Measurements from ENCODE around the gene LRRC49. TPM values are rescaled to one million over a fixed set of nuclear protein-coding genes. Genes with fewer than 3 reads are reported as not detected.

Gene LRRC49
- total RNA-seq, 1 donor, result 14.2 TPM

DNA sequence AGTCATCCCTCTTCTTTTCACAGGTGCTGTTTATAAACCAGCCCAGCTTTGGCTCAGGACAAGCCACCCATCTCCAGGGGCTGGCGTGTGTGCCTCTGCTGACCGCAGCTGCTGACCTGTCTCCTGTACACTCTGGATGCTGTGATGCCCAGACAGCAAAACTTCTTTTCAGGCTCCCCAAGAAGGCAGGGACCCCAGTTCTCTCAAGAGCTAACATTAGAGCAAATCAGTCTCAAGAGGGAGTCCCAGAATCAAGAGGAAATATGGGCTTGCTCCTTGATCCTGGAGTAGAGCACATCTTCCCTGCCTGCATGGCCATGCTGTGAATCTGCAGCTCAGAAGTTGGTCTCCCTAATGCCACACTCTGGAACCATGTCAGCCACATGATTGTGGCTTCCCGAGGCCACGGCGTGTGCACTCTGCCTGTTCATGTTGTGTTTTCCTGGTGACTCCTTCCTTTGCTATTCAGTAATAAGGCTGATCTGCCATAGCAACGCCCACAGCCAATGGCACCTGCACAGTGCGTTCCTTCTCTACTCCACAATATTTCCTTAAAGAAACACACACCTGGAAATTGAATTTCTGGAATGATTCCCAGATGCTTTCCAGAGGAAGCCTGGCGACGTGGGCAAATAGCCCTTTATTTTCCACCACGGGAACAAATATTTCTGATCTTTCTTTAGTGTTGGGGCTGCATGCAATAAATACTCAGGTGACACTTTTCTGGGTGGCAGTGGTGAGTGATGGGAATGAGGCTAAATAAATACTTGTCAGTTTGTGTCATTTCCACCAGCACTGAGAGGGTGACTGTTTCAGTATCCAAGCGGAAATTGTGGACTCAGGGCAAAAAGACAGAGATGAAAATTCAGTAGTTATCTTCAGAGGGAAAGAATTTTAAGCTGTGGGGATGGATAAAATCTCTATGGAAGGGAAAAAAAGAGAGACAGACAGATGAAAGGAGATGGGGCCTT, 200.7 kb downstream of the LRRC49 start:
- H3K4me3 ChIP-seq (ENCODE audit: low read depth, low read length), result no peak overlapping the region
- DNase-seq (ENCODE audit: low read depth), result peak; percentile 47
- TF ChIP-seq, protein P1, sequence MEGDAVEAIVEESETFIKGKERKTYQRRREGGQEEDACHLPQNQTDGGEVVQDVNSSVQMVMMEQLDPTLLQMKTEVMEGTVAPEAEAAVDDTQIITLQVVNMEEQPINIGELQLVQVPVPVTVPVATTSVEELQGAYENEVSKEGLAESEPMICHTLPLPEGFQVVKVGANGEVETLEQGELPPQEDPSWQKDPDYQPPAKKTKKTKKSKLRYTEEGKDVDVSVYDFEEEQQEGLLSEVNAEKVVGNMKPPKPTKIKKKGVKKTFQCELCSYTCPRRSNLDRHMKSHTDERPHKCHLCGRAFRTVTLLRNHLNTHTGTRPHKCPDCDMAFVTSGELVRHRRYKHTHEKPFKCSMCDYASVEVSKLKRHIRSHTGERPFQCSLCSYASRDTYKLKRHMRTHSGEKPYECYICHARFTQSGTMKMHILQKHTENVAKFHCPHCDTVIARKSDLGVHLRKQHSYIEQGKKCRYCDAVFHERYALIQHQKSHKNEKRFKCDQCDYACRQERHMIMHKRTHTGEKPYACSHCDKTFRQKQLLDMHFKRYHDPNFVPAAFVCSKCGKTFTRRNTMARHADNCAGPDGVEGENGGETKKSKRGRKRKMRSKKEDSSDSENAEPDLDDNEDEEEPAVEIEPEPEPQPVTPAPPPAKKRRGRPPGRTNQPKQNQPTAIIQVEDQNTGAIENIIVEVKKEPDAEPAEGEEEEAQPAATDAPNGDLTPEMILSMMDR (IDR thresholded peaks at IDR 0.05; ENCODE audit: insufficient read depth, low read depth, low read length), result no peak

DNA sequence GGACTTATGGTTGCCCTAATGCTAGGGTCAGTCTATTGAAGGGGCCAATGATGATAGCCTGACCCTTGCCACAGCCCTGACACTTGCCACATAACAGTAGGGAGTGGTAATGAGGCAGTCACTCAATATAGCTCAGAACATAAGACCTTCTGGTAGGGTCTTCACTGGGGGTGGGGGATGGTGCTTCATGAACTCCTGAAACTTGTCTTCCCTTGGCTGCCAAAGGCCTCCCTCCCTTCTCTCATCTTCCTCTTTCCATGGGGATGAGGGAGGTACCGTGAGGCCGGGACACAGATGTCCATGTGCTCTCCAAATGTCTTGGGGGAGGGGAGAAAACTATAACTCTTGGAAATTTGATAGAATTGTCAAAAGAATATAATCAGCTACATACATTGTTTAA, 201.5 kb downstream of the LRRC49 start:
- H3K4me3 ChIP-seq (ENCODE audit: low read depth, low read length), result no peak overlapping the region
- TF ChIP-seq, protein P1 (IDR thresholded peaks at IDR 0.05; ENCODE audit: insufficient read depth, low read depth, low read length), result no peak
- no peak for DNase-seq (ENCODE audit: low read depth)

DNA sequence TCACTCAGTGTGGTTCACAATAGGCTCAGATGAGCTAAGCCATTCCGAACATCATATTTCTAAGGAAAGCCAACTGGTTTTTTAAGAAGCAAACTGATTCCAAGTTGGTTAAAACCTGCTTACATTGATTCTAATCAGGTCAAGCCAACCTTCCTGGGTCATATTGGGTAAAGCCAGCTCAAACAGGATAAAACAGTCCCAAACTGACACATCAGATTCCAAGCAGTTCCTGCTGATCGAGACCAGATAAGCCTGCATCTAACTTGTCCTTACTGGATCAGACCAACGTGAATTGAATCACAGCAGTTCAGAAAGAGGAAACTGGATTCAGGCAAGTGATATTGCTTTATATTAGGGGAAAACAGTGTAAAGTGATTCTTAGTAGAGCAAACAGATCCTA, 204.1 kb downstream of the LRRC49 start:
- DNase-seq (ENCODE audit: low read depth), result no peak
- no peak overlapping the region for H3K4me3 ChIP-seq (ENCODE audit: low read depth, low read length)
- TF ChIP-seq, protein P1 (IDR thresholded peaks at IDR 0.05; ENCODE audit: insufficient read depth, low read depth, low read length), result no peak

DNA sequence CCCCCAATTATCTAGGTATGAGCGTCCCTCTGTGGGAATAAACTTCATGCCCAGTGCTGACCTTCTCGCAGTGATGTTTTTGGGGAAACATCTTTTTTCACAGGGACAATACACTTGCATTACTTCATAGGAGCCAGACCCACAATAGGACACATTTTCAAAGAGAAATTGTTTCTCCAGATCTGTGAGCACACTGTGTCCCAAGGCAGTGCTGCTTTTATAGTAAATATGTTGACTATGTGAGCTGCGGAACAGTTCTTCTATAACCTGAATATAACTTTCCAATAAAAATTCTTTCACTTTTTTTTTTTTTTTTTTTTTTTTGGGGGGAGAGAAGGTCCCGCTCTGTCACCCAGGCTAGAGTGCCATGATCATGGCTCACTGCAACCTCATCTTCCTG, 205.3 kb downstream of the LRRC49 start:
- TF ChIP-seq, protein P1 (IDR thresholded peaks at IDR 0.05; ENCODE audit: insufficient read depth, low read depth, low read length), result no peak

DNA sequence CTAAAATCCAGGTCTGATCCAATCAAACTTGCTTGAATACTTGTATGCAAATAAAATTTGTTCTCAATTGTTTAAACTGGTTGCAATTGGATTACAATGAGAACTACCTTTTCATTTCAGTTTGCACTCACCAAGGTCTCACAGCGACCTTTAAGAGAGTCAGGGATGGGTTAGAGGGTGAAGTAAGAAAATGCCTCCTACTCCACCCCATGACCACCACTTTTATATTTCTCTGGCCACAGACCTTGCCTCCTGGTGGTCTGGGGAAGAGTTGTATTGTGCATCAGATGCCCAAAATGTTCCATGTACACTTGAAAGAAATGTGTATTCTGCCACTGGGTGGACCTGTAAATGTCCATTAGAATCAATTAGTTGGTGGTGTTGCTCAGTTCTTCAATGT, 206.3 kb downstream of the LRRC49 start:
- no peak overlapping the region for H3K4me3 ChIP-seq (ENCODE audit: low read depth, low read length)
- TF ChIP-seq, protein P1 (IDR thresholded peaks at IDR 0.05; ENCODE audit: insufficient read depth, low read depth, low read length), result no peak
- no peak for DNase-seq (ENCODE audit: low read depth)

More for the DNA sequence above, 205.3 kb downstream of the LRRC49 start:
- no peak for DNase-seq (ENCODE audit: low read depth)
- H3K4me3 ChIP-seq (ENCODE audit: low read depth, low read length), result no peak overlapping the region

Other genes with a start within 250 kb of the LRRC49 start
- gene UACA, start 129.3 kb upstream of the LRRC49 start, total RNA-seq, result 160 TPM in 2 replicates
- 36.7 and 46.7 TPM in 2 replicates for gene LARP6, start 38.7 kb upstream of the LRRC49 start, total RNA-seq
- 1.9 and 2.6 TPM in 2 replicates for gene THAP10, start 393 bp upstream of the LRRC49 start, total RNA-seq
- gene THSD4, start 222.6 kb downstream of the LRRC49 start, total RNA-seq, result 60.2 and 76.4 TPM in 2 replicates

Data from fibroblast of villous mesenchyme (primary cell).